NCI-H1417 (cell line): ENCODE results near the gene FLRT1.

Experiments used
- DNase-seq, 3 experiments: peaks; one replicate each; lab custom pipeline; 2025; lab: John Stamatoyannopoulos, UW

The FLRT1 gene

GRCh38 chr11:64035576-64035975, at the start of gene FLRT1:
FLRT1 (plus strand) TSS chr11:64035931; CDS start chr11:64116268, 80,337 bp downstream.
- peak in 2 of 3 experiments; percentile 60 to 68 for DNase-seq

GRCh38 chr11:63986156-63986931, 49.4 kb upstream of the FLRT1 start, which contains the start of gene OTUB1:
OTUB1 (plus strand) TSS chr11:63986438; CDS start chr11:63986457, 19 bp downstream.
- DNase-seq = peak; percentile 95 to 98 (median 96)

- no peak for DNase-seq
Measured at GRCh38 chr11:63986932-63987513, 48.7 kb upstream of the FLRT1 start.

GRCh38 chr11:63991558-63991957, 44.2 kb upstream of the FLRT1 start:
- DNase-seq = no peak

GRCh38 chr11:63993100-63993499, 42.6 kb upstream of the FLRT1 start:
- no peak for DNase-seq

- DNase-seq = no peak
Measured at GRCh38 chr11:63993993-63994392, 41.7 kb upstream of the FLRT1 start.

- DNase-seq = no peak
Measured at GRCh38 chr11:63996512-63996911, 39.2 kb upstream of the FLRT1 start.

GRCh38 chr11:63997104-63997700, 38.5 kb upstream of the FLRT1 start:
- no peak for DNase-seq

GRCh38 chr11:63997801-63998337, 37.9 kb upstream of the FLRT1 start:
- no peak for DNase-seq

- DNase-seq = no peak
Measured at GRCh38 chr11:63998558-63999348, 37.0 kb upstream of the FLRT1 start.

- DNase-seq = peak in 1 of 3 experiments; percentile 90
Measured at GRCh38 chr11:63999349-64000025, 36.2 kb upstream of the FLRT1 start.

GRCh38 chr11:64000026-64000739, 35.5 kb upstream of the FLRT1 start:
- DNase-seq = peak in 1 of 3 experiments; percentile 61

- DNase-seq = no peak
Measured at GRCh38 chr11:64000740-64001483, 34.8 kb upstream of the FLRT1 start.

GRCh38 chr11:64001484-64002420, 34.0 kb upstream of the FLRT1 start:
- peak in 1 of 3 experiments; percentile 16 for DNase-seq

- DNase-seq = no peak
Measured at GRCh38 chr11:64003807-64004589, 31.7 kb upstream of the FLRT1 start.

GRCh38 chr11:64004590-64004984, 31.1 kb upstream of the FLRT1 start:
- no peak for DNase-seq

GRCh38 chr11:64005691-64006090, 30.0 kb upstream of the FLRT1 start:
- no peak for DNase-seq

GRCh38 chr11:64006398-64006797, 29.3 kb upstream of the FLRT1 start:
- no peak for DNase-seq
